SK-N-SH treated with all-trans-retinoic acid at 6 μM for 48 hours (cell line): Measurements from ENCODE around the gene METTL13.

ENCODE experiments used
- CSDC2 ChIP-seq: fragments of 250-450 bp; sonication (Bioruptor Pico); IDR thresholded peaks from 2 replicates; pipeline ENCODE4 v1.5.0; 2020; ENCODE audit warnings: mild to moderate bottlenecking, moderate library complexity
- CSRNP3 ChIP-seq: fragments of 250-450 bp; sonication (Bioruptor Pico); IDR thresholded peaks from 2 replicates; pipeline ENCODE4 v1.5.1; 2021; ENCODE audit warnings: mild to moderate bottlenecking, moderate library complexity
- GLIS3 ChIP-seq: fragments of 250-450 bp; sonication (Bioruptor Pico); IDR thresholded peaks from 2 replicates; pipeline ENCODE4 v1.5.0; 2020; ENCODE audit warnings: mild to moderate bottlenecking, moderate library complexity
- SNAI2 ChIP-seq: fragments of 250-450 bp; sonication (Bioruptor Pico); IDR thresholded peaks from 2 replicates; pipeline ENCODE4 v1.5.0; 2020; ENCODE audit warnings: mild to moderate bottlenecking, moderate library complexity
- TOX ChIP-seq: fragments of 250-450 bp; sonication (Bioruptor Pico); IDR thresholded peaks from 2 replicates; pipeline ENCODE4 v1.8.0; 2021; ENCODE audit warnings: mild to moderate bottlenecking, moderate library complexity, borderline replicate concordance
- ZFP3 ChIP-seq: fragments of 250-450 bp; sonication (Bioruptor Pico); IDR thresholded peaks from 2 replicates; pipeline ENCODE4 v1.5.0; 2020; ENCODE audit warnings: mild to moderate bottlenecking, moderate library complexity
- ZFP30 ChIP-seq: fragments of 450-650 bp; formaldehyde crosslinking; IDR thresholded peaks from 2 replicates; pipeline ENCODE4 v1.5.0; 2022; ENCODE audit warnings: mild to moderate bottlenecking, moderate library complexity

- TF ChIP-seq CSRNP3 (CRISPR knock-in tag): no peak
- no peak for TF ChIP-seq SNAI2 (CRISPR knock-in tag)
- TF ChIP-seq CSDC2 (CRISPR knock-in tag): no peak
- no peak for TF ChIP-seq ZFP30 (CRISPR knock-in tag)
- TF ChIP-seq ZFP3 (CRISPR knock-in tag): no peak
- no peak for TF ChIP-seq GLIS3 (CRISPR knock-in tag)
- no peak for TF ChIP-seq TOX (CRISPR knock-in tag)
Observed at GRCh38 chr1:171787686-171788480, 6.4 kb downstream of the METTL13 start.
